Body of pancreas (tissue), 4 donors: ENCODE measurements around the gene B4GALT2.

ENCODE experiments used
- CTCF ChIP-seq, 7 experiments: fragments of 450-650 bp in 4 of 7; fragments of 200-600 bp in 3 of 7; sonication (generic) in 3 of 7; IDR thresholded peaks; one replicate each; pipeline ENCODE4 v1.5.1; 2016 to 2019; ENCODE audit warnings: antibody characterized with exemption in 7 of 7
- POLR2A ChIP-seq, 3 donors: fragments of 450-650 bp; IDR thresholded peaks; one replicate each; pipeline ENCODE4 v1.6.1; 2016; ENCODE audit warnings: antibody characterized with exemption in 3 of 3, mild to moderate bottlenecking in 2 of 3

GRCh38 chr1:43938892-43939587 is 40.0 kb upstream of the B4GALT2 start:
- TF ChIP-seq CTCF (IDR thresholded peaks at IDR 0.05) = no peak
- no peak for TF ChIP-seq POLR2A (IDR thresholded peaks at IDR 0.05)
